ENCODE data around the gene INSIG1. TPM values are rescaled to one million over a fixed set of nuclear protein-coding genes. Genes with fewer than 3 reads are reported as not detected.

Gene INSIG1
- total and polyA plus RNA-seq, 2 donors from 2014 or later = 24.6 to 25.7 TPM

- no peak overlapping the region for H3K9ac ChIP-seq (ENCODE audit: low read length in 3 of 3)
- peaks cover 2% of the 10 kb centered on the region for H3K27me3 ChIP-seq (ENCODE audit: control insufficient read depth, insufficient read depth, low read length)
- H3K9me3 ChIP-seq (ENCODE audit: control insufficient read depth in 2 of 3, insufficient read depth in 1 of 3, low read length in 3 of 3) = no peaks in the 10 kb centered on the region
- intact Hi-C loops (cut with DNase I) = no loop called here
- H3K27ac ChIP-seq (ENCODE audit: low read depth in 2 of 2, low read length in 2 of 2) = no peak overlapping the region
- no peak for TF ChIP-seq CTCF (IDR thresholded peaks at IDR 0.05; ENCODE audit: borderline replicate concordance, extremely low read depth, insufficient read depth)
- no peak for DNase-seq
- no peak overlapping the region for H3K4me3 ChIP-seq (ENCODE audit: low read length in 3 of 3)
- no peaks in the 10 kb centered on the region for H3K4me1 ChIP-seq (ENCODE audit: control insufficient read depth in 2 of 3, insufficient read depth in 2 of 3, low read depth in 1 of 3, low read length in 3 of 3)
- no peaks in the 10 kb centered on the region for H3K36me3 ChIP-seq (ENCODE audit: control insufficient read depth in 2 of 3, insufficient read depth in 3 of 3, low read length in 3 of 3)
- FAIRE-seq = no peak
These were observed 41.1 kb downstream of the INSIG1 start for GRCh38 chr7:155338632-155339320.

GRCh38 chr7:155339474-155339873 is 41.8 kb downstream of the INSIG1 start:
- Histone ChIP-seq H3K4me3 (ENCODE audit: low read length in 3 of 3) (no peak overlapping the region), H3K36me3 (ENCODE audit: control insufficient read depth in 2 of 3, insufficient read depth in 3 of 3, low read length in 3 of 3) (no peaks in the 10 kb centered on the region), H3K9ac (ENCODE audit: low read length in 3 of 3) (no peak overlapping the region), H3K4me1 (ENCODE audit: control insufficient read depth in 2 of 3, insufficient read depth in 2 of 3, low read depth in 1 of 3, low read length in 3 of 3) (no peaks in the 10 kb centered on the region), H3K9me3 (ENCODE audit: control insufficient read depth in 2 of 3, insufficient read depth in 1 of 3, low read length in 3 of 3) (no peaks in the 10 kb centered on the region), H3K27ac (ENCODE audit: low read depth in 2 of 2, low read length in 2 of 2) (no peak overlapping the region), H3K27me3 (ENCODE audit: control insufficient read depth, insufficient read depth, low read length) (peaks cover 2% of the 10 kb centered on the region)
- intact Hi-C loops (cut with DNase I) = no loop called here
- no peak for FAIRE-seq
- no peak for TF ChIP-seq CTCF (IDR thresholded peaks at IDR 0.05; ENCODE audit: borderline replicate concordance, extremely low read depth, insufficient read depth)
- DNase-seq = no peak

GRCh38 chr7:155340071-155340531 is 42.4 kb downstream of the INSIG1 start:
- TF ChIP-seq CTCF (IDR thresholded peaks at IDR 0.05; ENCODE audit: borderline replicate concordance, extremely low read depth, insufficient read depth) = no peak
- FAIRE-seq = no peak
- intact Hi-C loops (cut with DNase I) = loop anchor here (5.0 kb wide), 1 partner anchor 153 kb away; no protein-coding TSS in a partner anchor
- DNase-seq = no peak
- Histone ChIP-seq H3K36me3 (ENCODE audit: control insufficient read depth in 2 of 3, insufficient read depth in 3 of 3, low read length in 3 of 3) (no peaks in the 10 kb centered on the region), H3K9me3 (ENCODE audit: control insufficient read depth in 2 of 3, insufficient read depth in 1 of 3, low read length in 3 of 3) (no peaks in the 10 kb centered on the region), H3K4me3 (ENCODE audit: low read length in 3 of 3) (no peak overlapping the region), H3K27ac (ENCODE audit: low read depth in 2 of 2, low read length in 2 of 2) (no peak overlapping the region), H3K27me3 (ENCODE audit: control insufficient read depth, insufficient read depth, low read length) (no peaks in the 10 kb centered on the region), H3K9ac (ENCODE audit: low read length in 3 of 3) (no peak overlapping the region), H3K4me1 (ENCODE audit: control insufficient read depth in 2 of 3, insufficient read depth in 2 of 3, low read depth in 1 of 3, low read length in 3 of 3) (peaks cover 0 to 2% (median 0%) of the 10 kb centered on the region in 3 donors)
